Stimulated activated naive CD4-positive, alpha-beta T cell (primary cell): ENCODE measurements around the gene BCKDHB.
"Not testable (repeated sequence)": the region's sequence is repeated elsewhere in the genome, so short reads cannot be mapped to it uniquely, and the experiment has no call there.

Source experiments
- DNase-seq, 6 experiments: peaks; one replicate each; lab custom pipeline; 2025; lab: John Stamatoyannopoulos, UW

The BCKDHB gene

GRCh38 chr6:80106418-80107235, at the start of gene BCKDHB:
TSS of gene BCKDHB (plus strand) at chr6:80106671. CDS start at chr6:80106694, 23 bp downstream.
- DNase-seq = peak; percentile 94 to 98 (median 97)

GRCh38 chr6:80060774-80061173, 45.7 kb upstream of the BCKDHB start:
- DNase-seq = no peak

GRCh38 chr6:80068146-80068545, 38.3 kb upstream of the BCKDHB start:
- not testable (repeated sequence) for DNase-seq

GRCh38 chr6:80070431-80070830, 36.0 kb upstream of the BCKDHB start:
- DNase-seq = not testable (repeated sequence)

GRCh38 chr6:80077067-80077466, 29.4 kb upstream of the BCKDHB start:
- DNase-seq = no peak

- DNase-seq = no peak
Measured at GRCh38 chr6:80088637-80089036, 17.8 kb upstream of the BCKDHB start.

- no peak for DNase-seq
Measured at GRCh38 chr6:80091506-80091905, 15.0 kb upstream of the BCKDHB start.

GRCh38 chr6:80094017-80094416, 12.5 kb upstream of the BCKDHB start:
- peak in 2 of 6 experiments; percentile 25 to 45 for DNase-seq

GRCh38 chr6:80095600-80095999, 10.9 kb upstream of the BCKDHB start:
- no peak for DNase-seq

GRCh38 chr6:80098392-80098791, 8.1 kb upstream of the BCKDHB start:
- no peak for DNase-seq

GRCh38 chr6:80104520-80104919, 2.0 kb upstream of the BCKDHB start:
- no peak for DNase-seq

- no peak for DNase-seq
Measured at GRCh38 chr6:80105972-80106417, 476 bp upstream of the BCKDHB start.

GRCh38 chr6:80122576-80122975, 16.1 kb downstream of the BCKDHB start:
- DNase-seq = not testable (repeated sequence)

- no peak for DNase-seq
Measured at GRCh38 chr6:80126657-80127345, 20.3 kb downstream of the BCKDHB start.

GRCh38 chr6:80129485-80129884, 23.0 kb downstream of the BCKDHB start:
- DNase-seq = no peak

- DNase-seq = peak in 5 of 6 experiments; percentile 4 to 23 (median 8)
Measured at GRCh38 chr6:80133020-80133419, 26.5 kb downstream of the BCKDHB start.

- DNase-seq = no peak
Measured at GRCh38 chr6:80134065-80134464, 27.6 kb downstream of the BCKDHB start.

GRCh38 chr6:80142586-80142985, 36.1 kb downstream of the BCKDHB start:
- no peak for DNase-seq

- DNase-seq = no peak
Measured at GRCh38 chr6:80143419-80143937, 37.0 kb downstream of the BCKDHB start.

GRCh38 chr6:80144753-80145315, 38.4 kb downstream of the BCKDHB start:
- no peak for DNase-seq

GRCh38 chr6:80145509-80145908, 39.0 kb downstream of the BCKDHB start:
- no peak for DNase-seq

- DNase-seq = no peak
Measured at GRCh38 chr6:80145921-80146320, 39.5 kb downstream of the BCKDHB start.

GRCh38 chr6:80148220-80148619, 41.7 kb downstream of the BCKDHB start:
- no peak for DNase-seq
